HG02981 (cell line): Measurements from ENCODE around the gene CUL1.

ENCODE experiments used
- ATAC-seq: cut with Tn5 transposase; IDR thresholded peaks from one replicate; pipeline ENCODE4 v1.9.1; 2021; ENCODE audit warnings: mild to moderate bottlenecking, moderate library complexity; ENCODE audit not compliant: unreplicated experiment

The CUL1 gene

GRCh38 chr7:148838905-148839304 is 140.2 kb downstream of the CUL1 start:
- no peak for ATAC-seq

DNA sequence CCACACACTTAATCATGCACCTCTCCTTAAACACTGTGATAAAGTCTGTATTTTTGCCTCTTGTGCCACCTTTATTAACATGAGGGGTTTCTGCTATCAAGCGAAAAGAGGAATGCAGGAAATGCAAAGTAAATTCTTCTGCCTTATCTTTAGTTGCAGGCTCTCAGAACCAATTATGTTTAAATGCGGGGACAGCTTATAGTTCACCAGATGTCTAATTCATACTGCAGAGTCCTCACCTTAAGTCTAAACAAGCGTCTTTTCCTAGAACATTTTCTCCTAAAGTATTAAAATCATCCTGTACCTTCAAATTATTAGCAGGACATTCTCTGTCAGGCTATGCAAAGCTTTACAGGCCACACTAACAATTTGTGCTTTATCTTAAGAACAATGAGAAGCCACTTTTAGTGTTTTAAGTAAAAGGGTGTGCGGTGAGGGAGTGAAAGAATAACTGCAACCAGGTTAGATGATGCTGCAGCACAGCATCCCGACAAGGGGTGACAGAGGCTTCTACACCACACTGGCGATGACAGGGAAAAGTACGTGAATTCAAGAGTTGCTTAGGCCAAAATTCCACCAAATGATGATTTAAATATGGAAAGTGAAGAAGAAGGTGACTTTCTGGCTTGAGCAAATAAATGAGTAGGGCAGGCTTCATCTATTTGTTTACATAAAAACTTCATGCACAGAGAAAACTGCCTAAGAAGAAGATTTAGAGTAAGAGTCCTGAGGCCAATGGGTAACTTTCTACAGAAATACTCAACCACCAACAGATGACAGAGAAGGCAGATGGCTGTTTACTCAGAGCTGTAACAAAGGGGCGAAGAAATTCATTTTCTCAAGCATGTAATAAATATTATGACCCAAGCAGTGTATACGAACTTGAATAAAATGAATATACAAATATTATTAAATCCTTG is 149.4 kb downstream of the CUL1 start:
- no peak for ATAC-seq

DNA sequence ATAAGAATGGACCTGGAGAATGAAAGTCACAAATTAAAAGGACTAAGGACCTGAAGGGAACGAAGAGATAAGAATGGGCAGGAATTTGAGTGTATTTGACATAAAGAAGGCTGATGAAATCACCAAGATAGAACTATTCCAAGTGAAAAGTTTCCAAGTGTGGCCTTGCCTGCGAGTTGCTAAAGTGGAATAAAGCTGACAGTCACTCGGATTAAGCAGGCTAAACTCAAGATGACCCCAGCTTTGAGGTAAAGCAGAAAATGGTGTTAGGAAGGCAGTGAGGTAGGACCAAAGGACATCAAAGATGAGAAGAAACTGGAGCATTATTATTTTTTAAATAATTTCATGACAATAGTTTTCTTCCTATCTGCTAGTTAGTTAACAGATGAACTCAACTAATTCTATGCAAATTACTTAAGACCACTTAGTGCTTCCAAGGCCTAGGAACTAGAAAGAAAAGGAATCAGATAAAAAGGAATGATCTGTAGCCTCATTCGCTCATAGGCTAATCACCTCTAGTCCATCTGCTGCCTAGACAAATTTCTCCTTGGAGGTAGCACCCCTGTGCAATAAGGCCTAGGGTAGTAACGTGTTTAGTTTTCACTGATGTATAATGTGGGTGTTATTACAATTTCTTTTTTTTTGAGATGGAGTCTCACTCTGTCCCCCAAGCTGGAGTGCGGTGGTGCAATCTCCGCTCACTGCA is 150.8 kb downstream of the CUL1 start:
- ATAC-seq: no peak

GRCh38 chr7:148850564-148850963 is 151.9 kb downstream of the CUL1 start:
- ATAC-seq: no peak
